T-cell (primary cell): Measurements from ENCODE around the gene NUMA1. TPM values are rescaled to one million over a fixed set of nuclear protein-coding genes. Genes with fewer than 3 reads are reported as not detected.

Experiments used
- ATAC-seq, 4 experiments: fragments of 200-7000 bp in 3 of 4; fragments of 150-1000 bp in 1 of 4; cut with Tn5 transposase; replicated peaks in 1 of 4; 1 replicate in 3 of 4; 2 replicates in 1 of 4; pipeline ENCODE4 v1.10.0; 2021; ENCODE audit warnings: moderate library complexity in 3 of 4, mild to moderate bottlenecking in 2 of 4, moderate number of reproducible peaks in 1 of 4
- CTCF ChIA-PET, 2 donors: fragments of 300-600 bp; sonication (Branson Sonifier 250); formaldehyde crosslinking; loops; one replicate each; lab custom pipeline; 2022; ENCODE audit warnings: antibody characterized with exemption in 2 of 2; lab: Charles Lee
- POLR2A ChIA-PET, 2 donors: fragments of 300-600 bp; sonication (Branson Sonifier 250); formaldehyde crosslinking; loops; one replicate each; lab custom pipeline; 2022; ENCODE audit warnings: antibody characterized with exemption in 2 of 2; lab: Charles Lee
- DNase-seq, 35 experiments: peaks; one replicate each; pipeline versions ENCODE4 v3.0.0 to v3.0.0-alpha.2; 2013 to 2023
- H3K27ac ChIP-seq: one replicate; pipeline ENCODE4 v1.5.1; 2013; ENCODE audit warnings: low read length
- H3K27me3 ChIP-seq, 2 experiments: replicated peaks in 1 of 2; 1 replicate in 1 of 2; 2 replicates in 1 of 2; pipeline versions ENCODE4 v1.6.1 to v1.7.0; 2013; ENCODE audit warnings: low read length in 1 of 2, mixed read lengths in 1 of 2; ENCODE audit not compliant: control insufficient read depth in 2 of 2, insufficient read depth in 2 of 2; ENCODE audit errors: extremely low read depth in 1 of 2
- H3K36me3 ChIP-seq, 2 donors: 1 replicate in 1 of 2; 2 replicates in 1 of 2; pipeline versions ENCODE4 v1.6.1 to v1.7.0; 2013; ENCODE audit warnings: low read length in 1 of 2; ENCODE audit not compliant: control insufficient read depth in 2 of 2, insufficient read depth in 1 of 2; ENCODE audit errors: extremely low read depth in 1 of 2
- H3K4me1 ChIP-seq, 2 experiments: 1 replicate in 1 of 2; 2 replicates in 1 of 2; pipeline versions ENCODE4 v1.6.1 to v1.7.0; 2013; ENCODE audit warnings: low read length in 2 of 2, mixed read lengths in 1 of 2; ENCODE audit not compliant: insufficient read depth in 2 of 2, control insufficient read depth in 1 of 2; ENCODE audit errors: extremely low read depth in 1 of 2
- H3K4me3 ChIP-seq, 2 donors: 1 replicate in 1 of 2; 2 replicates in 1 of 2; pipeline versions ENCODE4 v1.5.1 to v1.7.0; 2013; ENCODE audit warnings: mild to moderate bottlenecking in 2 of 2, low read length in 1 of 2, moderate library complexity in 1 of 2; ENCODE audit not compliant: control insufficient read depth in 1 of 2; ENCODE audit errors: extremely low read depth in 1 of 2
- H3K9me3 ChIP-seq: 2 replicates; pipeline ENCODE4 v1.7.0; 2013
- H3K27ac Mint-ChIP-seq, 2 donors: one replicate each; pipeline ENCODE4 v1.8.0; 2020 to 2021; ENCODE audit warnings: mild to moderate bottlenecking in 2 of 2, mixed read lengths in 2 of 2
- H3K27me3 Mint-ChIP-seq, 2 donors: one replicate each; pipeline ENCODE4 v1.8.0; 2021 to 2022; ENCODE audit warnings: mixed read lengths in 2 of 2
- H3K36me3 Mint-ChIP-seq: one replicate; pipeline ENCODE4 v1.8.0; 2021; ENCODE audit warnings: mixed read lengths
- H3K4me1 Mint-ChIP-seq, 3 donors: one replicate each; pipeline ENCODE4 v1.8.0; 2020 to 2022; ENCODE audit warnings: mixed read lengths in 3 of 3, mild to moderate bottlenecking in 1 of 3
- H3K4me3 Mint-ChIP-seq, 3 donors: one replicate each; pipeline ENCODE4 v1.8.0; 2020 to 2022; ENCODE audit warnings: mild to moderate bottlenecking in 3 of 3, mixed read lengths in 3 of 3, moderate library complexity in 3 of 3
- H3K9me3 Mint-ChIP-seq, 3 donors: one replicate each; pipeline ENCODE4 v1.8.0; 2020 to 2022; ENCODE audit warnings: mixed read lengths in 3 of 3
- WGBS: methylation state at CpG from one replicate; pipeline ENCODE4 v1.1.5; 2013; ENCODE audit warnings: missing lambda C conversion rate; ENCODE audit not compliant: insufficient coverage; 5-methylcytosine and 5-hydroxymethylcytosine counted together
- total RNA-seq, 35 experiments: library from RNA in 6 of 35; stranded (reverse) in 6 of 35; fragments of 120-200 nt in 1 of 35; gene quantifications; one replicate each; pipeline versions ENCODE4 v1.2.1 to v1.2.4 and lab custom pipeline; 2013 to 2026

Gene NUMA1
- total RNA-seq, 5 donors from 2014 or later (not counting 1 experiment from before 2014, with no cell fraction given) = 237 to 386 (median 343) TPM

DNA sequence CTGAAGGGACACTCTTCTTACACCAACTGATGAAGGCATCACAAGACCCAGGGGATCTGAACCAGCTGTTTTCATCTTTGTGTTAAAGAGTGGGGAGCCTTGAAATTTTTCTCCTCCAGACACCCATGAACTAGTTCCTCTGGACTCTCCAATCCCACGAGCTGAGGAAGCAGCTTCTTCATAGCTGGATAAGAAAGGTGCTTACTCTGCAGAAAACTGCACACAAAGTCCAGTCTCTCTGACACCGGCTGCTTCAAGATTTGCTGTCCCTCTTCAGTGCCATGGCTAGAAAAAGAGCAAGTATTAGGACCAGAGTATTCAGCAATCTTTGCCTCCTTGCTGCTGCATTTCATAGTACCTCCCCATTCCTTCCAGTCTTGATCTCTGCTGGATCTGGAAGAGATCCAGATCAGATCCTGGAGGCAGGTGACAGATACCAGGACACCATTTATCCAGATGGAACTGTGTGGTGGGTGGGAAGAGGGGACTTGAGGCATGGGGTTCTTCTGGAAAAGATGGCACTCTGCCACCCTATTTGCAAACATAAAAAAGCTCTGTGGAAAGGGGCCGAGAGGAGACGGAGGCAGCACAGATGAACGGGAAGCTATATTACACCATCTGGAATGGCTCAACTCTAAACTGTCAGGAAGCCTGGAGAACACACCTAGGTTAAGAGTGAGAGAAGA, 56.1 kb downstream of the NUMA1 start:
- H3K36me3 ChIP-seq = peaks cover 23 to 94% of the 10 kb centered on the region in 2 donors
- Mint-ChIP-seq H3K4me3 (no peak overlapping the region), H3K9me3 (no peaks in the 10 kb centered on the region), H3K27ac (no peak overlapping the region), H3K4me1 (peaks cover 37 to 40% (median 40%) of the 10 kb centered on the region in 3 donors), H3K36me3 (peaks cover 67% of the 10 kb centered on the region), H3K27me3 (no peaks in the 10 kb centered on the region)
- peaks cover 4 to 5% of the 10 kb centered on the region in 2 experiments for H3K4me1 ChIP-seq
- H3K27me3 ChIP-seq = no peaks in the 10 kb centered on the region
- ChIA-PET CTCF (interaction anchor here (0.6 to 2.7 kb wide), 20 partner anchors 12 to 161 kb away, joined by 3 to 40 read pairs (median 6); partner anchors contain the start of genes ANAPC15 (in 1 of the 2) and NUMA1 (in 1 of the 2)), POLR2A (no interaction called here)
- 92% methylated on average over 2 of the region's 5 CpGs for WGBS
- H3K27ac ChIP-seq = no peak overlapping the region
- no peak overlapping the region for H3K4me3 ChIP-seq
- ATAC-seq (no peak), DNase-seq (no peak)
- no peaks in the 10 kb centered on the region for H3K9me3 ChIP-seq

- ATAC-seq (no peak), DNase-seq (no peak)
- no peak overlapping the region for H3K4me3 ChIP-seq
- H3K4me1 ChIP-seq = peaks cover 0 to 2% of the 10 kb centered on the region in 2 experiments
- H3K27me3 Mint-ChIP-seq = no peaks in the 10 kb centered on the region
- H3K9me3 ChIP-seq = no peaks in the 10 kb centered on the region
- H3K36me3 ChIP-seq = peaks cover 28 to 94% of the 10 kb centered on the region in 2 donors
- no peak overlapping the region for H3K27ac ChIP-seq
- ChIA-PET POLR2A (interaction anchor here in 1 of 2 donors (0.8 kb wide), 1 partner anchor 70 kb away, joined by 3 read pairs; no protein-coding TSS in a partner anchor), CTCF (interaction anchor here (0.7 to 2.7 kb wide), 6 partner anchors 9 to 160 kb away, joined by 3 to 40 read pairs (median 6); no protein-coding TSS in a partner anchor)
- H3K27me3 ChIP-seq = no peaks in the 10 kb centered on the region
- no peak overlapping the region for H3K27ac Mint-ChIP-seq
- peaks cover 72% of the 10 kb centered on the region for H3K36me3 Mint-ChIP-seq
- WGBS = no CpG with 5 or more reads among the region's 4 CpGs
- peaks cover 28 to 32% (median 32%) of the 10 kb centered on the region in 3 donors for H3K4me1 Mint-ChIP-seq
- H3K9me3 Mint-ChIP-seq = no peaks in the 10 kb centered on the region
- H3K4me3 Mint-ChIP-seq = no peak overlapping the region
These were observed 57.0 kb downstream of the NUMA1 start for GRCh38 chr11:72023335-72023734.

GRCh38 chr11:72018171-72018570, 62.2 kb downstream of the NUMA1 start:
- ATAC-seq (no peak), DNase-seq (no peak)
- H3K4me3 ChIP-seq = no peak overlapping the region
- ChIA-PET POLR2A (no interaction called here), CTCF (interaction anchor here in 1 of 2 donors (0.9 kb wide), 1 partner anchor 43 kb away, joined by 3 read pairs; no protein-coding TSS in a partner anchor)
- no peaks in the 10 kb centered on the region for H3K27me3 Mint-ChIP-seq
- H3K27ac Mint-ChIP-seq = no peak overlapping the region
- no peak overlapping the region for H3K4me3 Mint-ChIP-seq
- H3K4me1 Mint-ChIP-seq = peaks cover 0 to 30% (median 2%) of the 10 kb centered on the region in 3 donors
- H3K27me3 ChIP-seq = no peaks in the 10 kb centered on the region
- no peaks in the 10 kb centered on the region for H3K9me3 Mint-ChIP-seq
- no peaks in the 10 kb centered on the region for H3K9me3 ChIP-seq
- H3K27ac ChIP-seq = no peak overlapping the region
- 95% methylated on average over 8 of the region's 9 CpGs for WGBS
- H3K36me3 Mint-ChIP-seq = peaks cover 85% of the 10 kb centered on the region
- H3K4me1 ChIP-seq = no peaks in the 10 kb centered on the region
- peaks cover 55 to 99% of the 10 kb centered on the region in 2 donors for H3K36me3 ChIP-seq

GRCh38 chr11:72015511-72016061, 64.8 kb downstream of the NUMA1 start:
- POLR2A ChIA-PET = no interaction called here
- peaks cover 78% of the 10 kb centered on the region for H3K36me3 Mint-ChIP-seq

GRCh38 chr11:72014761-72015320, 65.5 kb downstream of the NUMA1 start:
- Histone ChIP-seq H3K36me3 (peaks cover 65 to 99% of the 10 kb centered on the region in 2 donors), H3K4me1 (peaks cover 0 to 4% of the 10 kb centered on the region in 2 experiments), H3K9me3 (no peaks in the 10 kb centered on the region), H3K4me3 (no peak overlapping the region), H3K27me3 (no peaks in the 10 kb centered on the region), H3K27ac (no peak overlapping the region)
- ChIA-PET POLR2A (interaction anchor here in 1 of 2 donors (0.6 to 1.0 kb wide), 2 partner anchors 13 to 27 kb away, joined by 3 read pairs; no protein-coding TSS in a partner anchor), CTCF (interaction anchor here (0.6 to 1.6 kb wide), 2 partner anchors 38 to 1692 kb away, joined by 5 to 10 read pairs; no protein-coding TSS in a partner anchor)
- Mint-ChIP-seq H3K4me1 (peaks cover 0 to 30% (median 2%) of the 10 kb centered on the region in 3 donors), H3K4me3 (no peak overlapping the region), H3K9me3 (no peaks in the 10 kb centered on the region), H3K27me3 (no peaks in the 10 kb centered on the region), H3K27ac (no peak overlapping the region), H3K36me3 (peaks cover 80% of the 10 kb centered on the region)
- DNase-seq (no peak), ATAC-seq (no peak)
- WGBS = 98% methylated on average over 16 of the region's 16 CpGs

More at GRCh38 chr11:72015511-72016061, 64.8 kb downstream of the NUMA1 start:
- no peaks in the 10 kb centered on the region for H3K9me3 Mint-ChIP-seq
- no peak overlapping the region for H3K4me3 ChIP-seq
- CTCF ChIA-PET = interaction anchor here (0.6 to 1.6 kb wide), 3 partner anchors 39 to 128 kb away, joined by 3 to 5 read pairs (median 5); no protein-coding TSS in a partner anchor
- H3K4me1 ChIP-seq = peaks cover 0 to 4% of the 10 kb centered on the region in 2 experiments
- H3K4me3 Mint-ChIP-seq = no peak overlapping the region
- 96% methylated on average over 9 of the region's 10 CpGs for WGBS
- H3K4me1 Mint-ChIP-seq = peaks cover 0 to 30% (median 2%) of the 10 kb centered on the region in 3 donors
- DNase-seq (no peak), ATAC-seq (no peak)
- no peaks in the 10 kb centered on the region for H3K9me3 ChIP-seq
- H3K27ac Mint-ChIP-seq = peak overlapping the region in 1 of 2 donors; percentile 64
- H3K27ac ChIP-seq = no peak overlapping the region
- no peaks in the 10 kb centered on the region for H3K27me3 Mint-ChIP-seq
- no peaks in the 10 kb centered on the region for H3K27me3 ChIP-seq
- H3K36me3 ChIP-seq = peaks cover 69 to 99% of the 10 kb centered on the region in 2 donors
